HEK293 (cell line): Measurements from ENCODE around the gene SDC3.

ENCODE experiments used
- BCL11A ChIP-seq: fragments of 450-650 bp; formaldehyde crosslinking; IDR thresholded peaks from 2 replicates; pipeline ENCODE4 v1.5.1; 2016; ENCODE audit warnings: low read depth, missing biosample characterization, missing genetic modification characterization
- GLIS2 ChIP-seq: fragments of 450-650 bp; formaldehyde crosslinking; IDR thresholded peaks from 2 replicates; pipeline ENCODE4 v1.5.1; 2016; ENCODE audit warnings: missing biosample characterization, missing genetic modification characterization
- HOXD13 ChIP-seq: sonication (generic); formaldehyde crosslinking; IDR thresholded peaks from 2 replicates; pipeline ENCODE4 v1.8.0; 2022; ENCODE audit warnings: missing genetic modification reagents, borderline replicate concordance
- PATZ1 ChIP-seq: fragments of 450-650 bp; formaldehyde crosslinking; IDR thresholded peaks from 2 replicates; pipeline ENCODE4 v1.5.1; 2016; ENCODE audit warnings: missing biosample characterization, missing genetic modification characterization
- YY2 ChIP-seq: fragments of 450-650 bp; formaldehyde crosslinking; IDR thresholded peaks from 2 replicates; pipeline ENCODE4 v1.5.1; 2016; ENCODE audit warnings: missing biosample characterization, missing genetic modification characterization
- ZFHX2 ChIP-seq: fragments of 450-650 bp; formaldehyde crosslinking; conservative IDR thresholded peaks from 2 replicates; pipeline ENCODE4 v1.5.1; 2016; ENCODE audit warnings: missing biosample characterization, missing genetic modification characterization
- ZNF174 ChIP-seq: fragments of 450-650 bp; formaldehyde crosslinking; IDR thresholded peaks from 2 replicates; pipeline ENCODE4 v1.5.0; 2017; ENCODE audit warnings: missing biosample characterization, mild to moderate bottlenecking, missing genetic modification characterization
- ZNF175 ChIP-seq: fragments of 450-650 bp; formaldehyde crosslinking; IDR thresholded peaks from 2 replicates; pipeline ENCODE4 v1.5.1; 2016; ENCODE audit warnings: missing biosample characterization, missing genetic modification characterization
- ZNF18 ChIP-seq: fragments of 450-650 bp; formaldehyde crosslinking; IDR thresholded peaks from 2 replicates; pipeline ENCODE4 v1.5.1; 2016; ENCODE audit warnings: missing biosample characterization, missing genetic modification characterization
- ZNF19 ChIP-seq: fragments of 450-650 bp; formaldehyde crosslinking; IDR thresholded peaks from 2 replicates; pipeline ENCODE4; 2016; ENCODE audit warnings: missing biosample characterization, missing genetic modification characterization, low read depth
- ZNF274 ChIP-seq, 2 experiments: fragments of 200-500 bp in 1 of 2; fragments of 450-650 bp in 1 of 2; sonication (Bioruptor generic) in 1 of 2; formaldehyde crosslinking in 1 of 2; IDR thresholded peaks; 2 replicates each; pipeline versions ENCODE4 v1.5.1 to v1.6.1; 2014 to 2016; ENCODE audit warnings: borderline replicate concordance in 1 of 2, inconsistent platforms in 1 of 2, low read length in 1 of 2, missing biosample characterization in 1 of 2, missing genetic modification characterization in 1 of 2
- ZNF311 ChIP-seq: fragments of 450-650 bp; formaldehyde crosslinking; IDR thresholded peaks from 2 replicates; pipeline ENCODE4 v1.5.1; 2017; ENCODE audit warnings: missing biosample characterization, missing genetic modification characterization, borderline replicate concordance
- ZNF324 ChIP-seq: fragments of 450-650 bp; formaldehyde crosslinking; IDR thresholded peaks from 2 replicates; pipeline ENCODE4 v1.5.1; 2016; ENCODE audit warnings: missing biosample characterization, missing genetic modification characterization
- ZNF362 ChIP-seq: fragments of 450-650 bp; formaldehyde crosslinking; IDR thresholded peaks from 2 replicates; pipeline ENCODE4 v1.5.1; 2016; ENCODE audit warnings: missing biosample characterization, missing genetic modification characterization
- ZNF585B ChIP-seq: fragments of 450-650 bp; formaldehyde crosslinking; IDR thresholded peaks from 2 replicates; pipeline ENCODE4 v1.5.1; 2016; ENCODE audit warnings: missing biosample characterization, missing genetic modification characterization
- ZNF645 ChIP-seq: fragments of 450-650 bp; formaldehyde crosslinking; IDR thresholded peaks from 2 replicates; pipeline ENCODE4; 2016; ENCODE audit warnings: missing biosample characterization, missing genetic modification characterization
- ZNF654 ChIP-seq: fragments of 450-650 bp; formaldehyde crosslinking; IDR thresholded peaks from 2 replicates; pipeline ENCODE4 v1.5.1; 2016; ENCODE audit warnings: low read depth, missing biosample characterization, missing genetic modification characterization
- ZNF747 ChIP-seq: fragments of 450-650 bp; formaldehyde crosslinking; IDR thresholded peaks from 2 replicates; pipeline ENCODE4 v1.5.1; 2016; ENCODE audit warnings: missing biosample characterization, missing genetic modification characterization
- ZNF791 ChIP-seq: fragments of 450-650 bp; formaldehyde crosslinking; IDR thresholded peaks from 2 replicates; pipeline ENCODE4 v1.5.1; 2016; ENCODE audit warnings: missing biosample characterization, missing genetic modification characterization
- ZNF830 ChIP-seq: fragments of 450-650 bp; IDR thresholded peaks from 2 replicates; pipeline ENCODE4 v1.5.0; 2018; ENCODE audit warnings: missing biosample characterization, missing genetic modification characterization, low read depth, mild to moderate bottlenecking, moderate library complexity
- ZNF843 ChIP-seq: fragments of 450-650 bp; formaldehyde crosslinking; IDR thresholded peaks from 2 replicates; pipeline ENCODE4 v1.5.1; 2016; ENCODE audit warnings: missing biosample characterization, missing genetic modification characterization
- ZSCAN18 ChIP-seq: fragments of 450-650 bp; formaldehyde crosslinking; IDR thresholded peaks from 2 replicates; pipeline ENCODE4 v1.5.1; 2016; ENCODE audit warnings: missing biosample characterization, missing genetic modification characterization
- TF ChIP-seq, protein P1 (sequence below): fragments of 450-650 bp; formaldehyde crosslinking; IDR thresholded peaks from 2 replicates; pipeline ENCODE4 v1.5.1; 2017; ENCODE audit warnings: missing biosample characterization, missing genetic modification characterization
- TF ChIP-seq, protein P2 (sequence below): fragments of 450-650 bp; formaldehyde crosslinking; IDR thresholded peaks from 2 replicates; pipeline ENCODE4 v1.5.1; 2016; ENCODE audit warnings: missing biosample characterization, missing genetic modification characterization
- TF ChIP-seq, protein P3 (sequence below): fragments of 450-650 bp; formaldehyde crosslinking; IDR thresholded peaks from 2 replicates; pipeline ENCODE4 v1.5.1; 2017; ENCODE audit warnings: missing biosample characterization, missing genetic modification characterization

SDC3 gene

GRCh38 chr1:30893776-30894507, 14.6 kb downstream of the SDC3 start (continued):
- TF ChIP-seq YY2 (tag by site-specific recombination), result no peak
- TF ChIP-seq ZNF18, result no peak
- TF ChIP-seq, protein P1, sequence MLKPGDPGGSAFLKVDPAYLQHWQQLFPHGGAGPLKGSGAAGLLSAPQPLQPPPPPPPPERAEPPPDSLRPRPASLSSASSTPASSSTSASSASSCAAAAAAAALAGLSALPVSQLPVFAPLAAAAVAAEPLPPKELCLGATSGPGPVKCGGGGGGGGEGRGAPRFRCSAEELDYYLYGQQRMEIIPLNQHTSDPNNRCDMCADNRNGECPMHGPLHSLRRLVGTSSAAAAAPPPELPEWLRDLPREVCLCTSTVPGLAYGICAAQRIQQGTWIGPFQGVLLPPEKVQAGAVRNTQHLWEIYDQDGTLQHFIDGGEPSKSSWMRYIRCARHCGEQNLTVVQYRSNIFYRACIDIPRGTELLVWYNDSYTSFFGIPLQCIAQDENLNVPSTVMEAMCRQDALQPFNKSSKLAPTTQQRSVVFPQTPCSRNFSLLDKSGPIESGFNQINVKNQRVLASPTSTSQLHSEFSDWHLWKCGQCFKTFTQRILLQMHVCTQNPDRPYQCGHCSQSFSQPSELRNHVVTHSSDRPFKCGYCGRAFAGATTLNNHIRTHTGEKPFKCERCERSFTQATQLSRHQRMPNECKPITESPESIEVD (tag by site-specific recombination), result no peak
- peak; percentile 43; the same call in 1 of the 2 replicates for TF ChIP-seq PATZ1
- TF ChIP-seq ZNF274 (IDR thresholded peaks at IDR 0.05; ENCODE audit: low read length), result no peak
- no peak for TF ChIP-seq ZNF274 (tag by site-specific recombination; IDR thresholded peaks at IDR 0.05; ENCODE audit: borderline replicate concordance)
- TF ChIP-seq, protein P2, sequence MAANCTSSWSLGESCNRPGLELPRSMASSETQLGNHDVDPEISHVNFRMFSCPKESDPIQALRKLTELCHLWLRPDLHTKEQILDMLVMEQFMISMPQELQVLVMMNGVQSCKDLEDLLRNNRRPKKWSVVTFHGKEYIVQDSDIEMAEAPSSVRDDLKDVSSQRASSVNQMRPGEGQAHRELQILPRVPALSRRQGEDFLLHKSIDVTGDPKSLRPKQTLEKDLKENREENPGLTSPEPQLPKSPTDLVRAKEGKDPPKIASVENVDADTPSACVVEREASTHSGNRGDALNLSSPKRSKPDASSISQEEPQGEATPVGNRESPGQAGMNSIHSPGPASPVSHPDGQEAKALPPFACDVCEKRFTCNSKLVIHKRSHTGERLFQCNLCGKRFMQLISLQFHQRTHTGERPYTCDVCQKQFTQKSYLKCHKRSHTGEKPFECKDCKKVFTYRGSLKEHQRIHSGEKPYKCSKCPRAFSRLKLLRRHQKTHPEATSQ (tag by site-specific recombination), result no peak
- no peak for TF ChIP-seq ZSCAN18 (tag by site-specific recombination)
- no peak for TF ChIP-seq ZNF747
- TF ChIP-seq GLIS2 (tag by site-specific recombination), result 0 out of 2 replicates have a peak, but pooled peaks have one; percentile 8
- no peak for TF ChIP-seq ZNF324 (tag by site-specific recombination)
- no peak for TF ChIP-seq ZNF19 (tag by site-specific recombination)
- no peak for TF ChIP-seq ZNF654
- 0 out of 2 replicates have a peak, but pooled peaks have one; percentile 16 for TF ChIP-seq ZNF791 (tag by site-specific recombination)
- no peak for TF ChIP-seq ZNF175 (tag by site-specific recombination)
- TF ChIP-seq, protein P3, sequence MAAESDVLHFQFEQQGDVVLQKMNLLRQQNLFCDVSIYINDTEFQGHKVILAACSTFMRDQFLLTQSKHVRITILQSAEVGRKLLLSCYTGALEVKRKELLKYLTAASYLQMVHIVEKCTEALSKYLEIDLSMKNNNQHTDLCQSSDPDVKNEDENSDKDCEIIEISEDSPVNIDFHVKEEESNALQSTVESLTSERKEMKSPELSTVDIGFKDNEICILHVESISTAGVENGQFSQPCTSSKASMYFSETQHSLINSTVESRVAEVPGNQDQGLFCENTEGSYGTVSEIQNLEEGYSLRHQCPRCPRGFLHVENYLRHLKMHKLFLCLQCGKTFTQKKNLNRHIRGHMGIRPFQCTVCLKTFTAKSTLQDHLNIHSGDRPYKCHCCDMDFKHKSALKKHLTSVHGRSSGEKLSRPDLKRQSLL (tag by site-specific recombination), result no peak
- TF ChIP-seq ZNF585B (tag by site-specific recombination), result no peak
- no peak for TF ChIP-seq ZNF311 (tag by site-specific recombination)
- peak; percentile 100 for TF ChIP-seq ZFHX2 (tag by site-specific recombination)
- no peak for TF ChIP-seq BCL11A (tag by site-specific recombination)
- TF ChIP-seq HOXD13 (CRISPR knock-in tag), result no peak
- no peak for TF ChIP-seq ZNF843 (tag by site-specific recombination)
- TF ChIP-seq ZNF174 (tag by site-specific recombination), result no peak
- TF ChIP-seq ZNF830 (tag by site-specific recombination), result no peak
- 0 out of 2 replicates have a peak, but pooled peaks have one; percentile 46 for TF ChIP-seq ZNF645
- no peak for TF ChIP-seq ZNF362
